Vagina (tissue), 2 donors: ENCODE data around the gene KIF3B.

Experiments
- POLR2A ChIP-seq, 2 donors: fragments of 450-650 bp; IDR thresholded peaks; one replicate each; pipeline ENCODE4 v1.6.1; 2017; ENCODE audit warnings: antibody characterized with exemption in 2 of 2, mild to moderate bottlenecking in 2 of 2, moderate library complexity in 2 of 2
- POLR2AphosphoS5 ChIP-seq, 2 donors: sonication (generic); formaldehyde crosslinking; IDR thresholded peaks; one replicate each; pipeline ENCODE4 v1.9.0; 2017; ENCODE audit warnings: antibody characterized with exemption in 2 of 2, mild to moderate bottlenecking in 2 of 2, low read depth in 1 of 2; ENCODE audit not compliant: insufficient read depth in 1 of 2

- TF ChIP-seq POLR2A (IDR thresholded peaks at IDR 0.05) (no peak), POLR2AphosphoS5 (IDR thresholded peaks at IDR 0.05; ENCODE audit: insufficient read depth in 1 of 2, low read depth in 1 of 2) (no peak)
Measured at GRCh38 chr20:32330555-32330897, 53.1 kb downstream of the KIF3B start.
